ENCODE results near the gene CHRM3.

CHRM3 gene

GRCh38 chr1:239386453-239387303, at the start of gene CHRM3:
Gene CHRM3, plus strand, starts transcription at chr1:239386568. Its CDS starts 520,884 bp downstream, at chr1:239907452.
- no peak for TF ChIP-seq BHLHE40 (IDR thresholded peaks at IDR 0.05; ENCODE audit: borderline replicate concordance)
- TF ChIP-seq L3MBTL2 (conservative IDR thresholded peaks at IDR 0.05): peak; percentile 37; the same call in 1 of the 2 replicates
- no peak for TF ChIP-seq FOXK2 (IDR thresholded peaks at IDR 0.05)
- TF ChIP-seq TARDBP (IDR thresholded peaks at IDR 0.05): no peak
- no peak for TF ChIP-seq FOXA1 (IDR thresholded peaks at IDR 0.05)
- TF ChIP-seq SUZ12 (IDR thresholded peaks at IDR 0.05): no peak
- TF ChIP-seq HDGF (IDR thresholded peaks at IDR 0.05; ENCODE audit: borderline replicate concordance): no peak
- ChIA-PET POLR2A (no interaction called here), CTCF (interaction anchor here (0.6 to 0.9 kb wide), 3 partner anchors 174 to 619 kb away, joined by 3 to 4 read pairs (median 3); no protein-coding TSS in a partner anchor)
- peak; percentile 64 for DNase-seq (ENCODE audit: extremely low spot score)

- DNase-seq (ENCODE audit: extremely low spot score): no peak
- POLR2A ChIA-PET: no interaction called here
- CTCF ChIA-PET: no interaction called here
- TF ChIP-seq ELF4 (IDR thresholded peaks at IDR 0.05) (no peak), CTBP1 (IDR thresholded peaks at IDR 0.05; ENCODE audit: borderline replicate concordance) (no peak), TARDBP (IDR thresholded peaks at IDR 0.05) (no peak), BHLHE40 (IDR thresholded peaks at IDR 0.05; ENCODE audit: borderline replicate concordance) (no peak), ARNT (IDR thresholded peaks at IDR 0.05) (no peak), ZNF384 (IDR thresholded peaks at IDR 0.05) (no peak), SP1 (IDR thresholded peaks at IDR 0.05) (no peak), HDGF (IDR thresholded peaks at IDR 0.05; ENCODE audit: borderline replicate concordance) (no peak), NFRKB (IDR thresholded peaks at IDR 0.05) (no peak), L3MBTL2 (conservative IDR thresholded peaks at IDR 0.05) (no peak), FOXK2 (IDR thresholded peaks at IDR 0.05) (no peak), FOXM1 (IDR thresholded peaks at IDR 0.05; ENCODE audit: borderline replicate concordance) (no peak), SUZ12 (IDR thresholded peaks at IDR 0.05) (no peak)
Measured at GRCh38 chr1:239337799-239338430, 48.5 kb upstream of the CHRM3 start.

GRCh38 chr1:239347776-239348175, 38.6 kb upstream of the CHRM3 start:
- DNase-seq (ENCODE audit: extremely low spot score): no peak
- TF ChIP-seq SP1 (IDR thresholded peaks at IDR 0.05) (no peak), HDGF (IDR thresholded peaks at IDR 0.05; ENCODE audit: borderline replicate concordance) (no peak), PKNOX1 (IDR thresholded peaks at IDR 0.05) (no peak), SUZ12 (IDR thresholded peaks at IDR 0.05) (no peak), CTBP1 (IDR thresholded peaks at IDR 0.05; ENCODE audit: borderline replicate concordance) (no peak), ARNT (IDR thresholded peaks at IDR 0.05) (no peak), L3MBTL2 (conservative IDR thresholded peaks at IDR 0.05) (no peak), FOXK2 (IDR thresholded peaks at IDR 0.05) (no peak), FOXM1 (IDR thresholded peaks at IDR 0.05; ENCODE audit: borderline replicate concordance) (no peak), ELF4 (IDR thresholded peaks at IDR 0.05) (no peak), NFRKB (IDR thresholded peaks at IDR 0.05) (no peak)
- ChIA-PET CTCF (no interaction called here), POLR2A (no interaction called here)

GRCh38 chr1:239348635-239349353, 37.6 kb upstream of the CHRM3 start:
- POLR2A ChIA-PET: no interaction called here
- CTCF ChIA-PET: no interaction called here
- DNase-seq (ENCODE audit: extremely low spot score): no peak
- no peak for TF ChIP-seq ELF4 (IDR thresholded peaks at IDR 0.05)
- TF ChIP-seq SUZ12 (IDR thresholded peaks at IDR 0.05): no peak
- TF ChIP-seq TARDBP (IDR thresholded peaks at IDR 0.05): no peak
- TF ChIP-seq LEF1 (IDR thresholded peaks at IDR 0.05; ENCODE audit: borderline replicate concordance): no peak
- TF ChIP-seq L3MBTL2 (conservative IDR thresholded peaks at IDR 0.05): no peak
- TF ChIP-seq FOXK2 (IDR thresholded peaks at IDR 0.05): no peak
- no peak for TF ChIP-seq ZNF384 (IDR thresholded peaks at IDR 0.05)

GRCh38 chr1:239349699-239350098, 36.7 kb upstream of the CHRM3 start:
- CTCF ChIA-PET: no interaction called here
- no peak for DNase-seq (ENCODE audit: extremely low spot score)
- POLR2A ChIA-PET: no interaction called here
- TF ChIP-seq L3MBTL2 (conservative IDR thresholded peaks at IDR 0.05) (no peak), HDGF (IDR thresholded peaks at IDR 0.05; ENCODE audit: borderline replicate concordance) (no peak), PKNOX1 (IDR thresholded peaks at IDR 0.05) (no peak), ARNT (IDR thresholded peaks at IDR 0.05) (no peak), CTBP1 (IDR thresholded peaks at IDR 0.05; ENCODE audit: borderline replicate concordance) (no peak), ZNF384 (IDR thresholded peaks at IDR 0.05) (no peak), TARDBP (IDR thresholded peaks at IDR 0.05) (no peak)

- no peak for DNase-seq (ENCODE audit: extremely low spot score)
- POLR2A ChIA-PET: no interaction called here
- no peak for TF ChIP-seq SUZ12 (IDR thresholded peaks at IDR 0.05)
- no peak for TF ChIP-seq ELF4 (IDR thresholded peaks at IDR 0.05)
- no peak for TF ChIP-seq ARNT (IDR thresholded peaks at IDR 0.05)
- CTCF ChIA-PET: no interaction called here
Measured at GRCh38 chr1:239353536-239353935, 32.8 kb upstream of the CHRM3 start.

Data from HEK293T (cell line).